Muscle of arm (tissue), 12 donors: Measurements from ENCODE around the gene CNIH2. TPM values are rescaled to one million over a fixed set of nuclear protein-coding genes. Genes with fewer than 3 reads are reported as not detected.
A peak's percentile ranks its signal among the peaks of the same experiment; 100 is the strongest.
"Not testable (repeated sequence)": the region's sequence is repeated elsewhere in the genome, so short reads cannot be mapped to it uniquely, and the experiment has no call there.

Experiments used
- DNase-seq: peaks from one replicate; pipeline ENCODE4 v3.0.0-alpha.2; 2013
- polyA plus RNA-seq, 12 donors: library from polyadenylated mRNA; unstranded; fragments of 120-200 nt; gene quantifications; one replicate each; pipeline ENCODE4 v1.2.1, GENCODE V29; 2013; ENCODE audit not compliant: insufficient read length in 12 of 12

The CNIH2 gene
- polyA plus RNA-seq, 12 donors, result 1.6 to 9.4 (median 4.7) TPM; not detected in 1

DNA sequence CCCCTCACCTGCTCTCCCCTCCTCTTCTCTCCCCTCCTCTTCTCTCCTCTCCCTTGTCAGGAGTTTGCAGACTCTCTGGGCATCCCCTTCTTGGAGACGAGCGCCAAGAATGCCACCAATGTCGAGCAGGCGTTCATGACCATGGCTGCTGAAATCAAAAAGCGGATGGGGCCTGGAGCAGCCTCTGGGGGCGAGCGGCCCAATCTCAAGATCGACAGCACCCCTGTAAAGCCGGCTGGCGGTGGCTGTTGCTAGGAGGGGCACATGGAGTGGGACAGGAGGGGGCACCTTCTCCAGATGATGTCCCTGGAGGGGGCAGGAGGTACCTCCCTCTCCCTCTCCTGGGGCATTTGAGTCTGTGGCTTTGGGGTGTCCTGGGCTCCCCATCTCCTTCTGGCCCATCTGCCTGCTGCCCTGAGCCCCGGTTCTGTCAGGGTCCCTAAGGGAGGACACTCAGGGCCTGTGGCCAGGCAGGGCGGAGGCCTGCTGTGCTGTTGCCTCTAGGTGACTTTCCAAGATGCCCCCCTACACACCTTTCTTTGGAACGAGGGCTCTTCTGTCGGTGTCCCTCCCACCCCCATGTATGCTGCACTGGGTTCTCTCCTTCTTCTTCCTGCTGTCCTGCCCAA lies 1.9 kb upstream of the CNIH2 start:
- DNase-seq, result no peak

DNA sequence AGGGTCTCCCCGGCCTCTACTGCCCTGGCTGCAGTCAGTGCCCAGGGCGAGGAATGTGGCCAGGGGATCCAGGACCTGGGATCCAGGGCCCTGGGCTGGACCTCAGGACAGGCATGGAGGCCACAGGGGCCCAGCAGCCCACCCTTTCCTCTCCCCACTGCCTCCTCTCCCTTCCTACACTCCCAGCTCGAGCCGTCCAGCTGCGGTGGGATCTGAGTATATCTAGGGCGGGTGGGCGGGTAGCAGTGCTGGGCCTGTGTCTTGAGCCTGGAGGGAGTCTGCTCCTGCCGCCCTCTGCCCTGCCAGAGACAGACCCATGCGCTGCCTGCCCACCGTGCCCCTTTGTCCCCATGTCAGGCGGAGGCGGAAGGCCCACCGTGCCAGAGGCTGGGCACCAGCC lies 1.4 kb upstream of the CNIH2 start:
- DNase-seq, result not testable (repeated sequence)

DNA sequence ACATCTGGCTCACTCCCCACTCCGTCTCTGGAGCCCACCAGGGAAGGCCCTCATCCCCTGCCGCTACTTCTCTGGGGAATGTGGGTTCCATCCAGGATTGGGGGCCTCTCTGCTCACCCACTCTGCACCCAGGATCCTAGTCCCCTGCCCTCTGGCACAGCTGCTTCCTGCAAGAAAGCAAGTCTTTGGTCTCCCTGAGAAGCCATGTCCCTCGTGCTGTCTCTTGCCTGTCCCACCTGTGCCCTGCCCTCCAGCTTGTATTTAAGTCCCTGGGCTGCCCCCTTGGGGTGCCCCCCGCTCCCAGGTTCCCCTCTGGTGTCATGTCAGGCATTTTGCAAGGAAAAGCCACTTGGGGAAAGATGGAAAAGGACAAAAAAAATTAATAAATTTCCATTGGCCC lies 911 bp upstream of the CNIH2 start:
- DNase-seq, result not testable (repeated sequence)

DNA sequence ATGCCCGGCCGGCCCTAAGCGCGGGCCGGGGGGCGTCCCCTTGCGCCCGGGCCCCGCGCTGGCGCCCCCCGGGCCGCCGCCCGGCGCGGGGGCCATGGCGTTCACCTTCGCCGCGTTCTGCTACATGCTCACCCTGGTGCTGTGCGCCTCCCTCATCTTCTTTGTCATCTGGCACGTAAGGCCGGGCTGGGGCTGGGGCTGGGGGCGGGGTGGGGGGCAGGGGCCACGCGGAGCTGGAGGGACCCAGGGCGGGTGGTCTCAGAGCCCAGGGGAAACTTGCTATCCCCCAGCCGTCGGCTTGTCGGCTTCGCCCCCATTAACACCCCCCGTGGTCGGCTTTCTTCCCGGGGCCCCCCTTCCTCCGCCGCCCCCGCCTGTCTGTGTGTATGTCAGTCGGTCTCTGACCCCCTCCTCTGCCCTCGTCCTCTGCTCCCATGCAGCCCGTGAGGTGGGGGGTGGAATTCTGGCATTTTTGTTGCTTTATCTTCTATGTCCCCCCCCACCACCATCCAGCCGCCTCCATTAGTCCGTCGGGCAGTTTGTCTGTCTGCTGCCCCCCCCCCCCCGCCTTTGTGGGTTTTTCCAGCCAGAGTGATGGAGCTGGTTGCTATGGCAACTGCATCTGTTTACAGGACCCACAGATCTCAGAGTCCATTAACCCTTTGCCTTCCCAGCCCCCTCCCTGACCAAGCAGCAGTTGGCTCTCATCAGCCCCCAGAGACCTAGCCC lies 552 bp downstream of the CNIH2 start:
- no peak for DNase-seq

DNA sequence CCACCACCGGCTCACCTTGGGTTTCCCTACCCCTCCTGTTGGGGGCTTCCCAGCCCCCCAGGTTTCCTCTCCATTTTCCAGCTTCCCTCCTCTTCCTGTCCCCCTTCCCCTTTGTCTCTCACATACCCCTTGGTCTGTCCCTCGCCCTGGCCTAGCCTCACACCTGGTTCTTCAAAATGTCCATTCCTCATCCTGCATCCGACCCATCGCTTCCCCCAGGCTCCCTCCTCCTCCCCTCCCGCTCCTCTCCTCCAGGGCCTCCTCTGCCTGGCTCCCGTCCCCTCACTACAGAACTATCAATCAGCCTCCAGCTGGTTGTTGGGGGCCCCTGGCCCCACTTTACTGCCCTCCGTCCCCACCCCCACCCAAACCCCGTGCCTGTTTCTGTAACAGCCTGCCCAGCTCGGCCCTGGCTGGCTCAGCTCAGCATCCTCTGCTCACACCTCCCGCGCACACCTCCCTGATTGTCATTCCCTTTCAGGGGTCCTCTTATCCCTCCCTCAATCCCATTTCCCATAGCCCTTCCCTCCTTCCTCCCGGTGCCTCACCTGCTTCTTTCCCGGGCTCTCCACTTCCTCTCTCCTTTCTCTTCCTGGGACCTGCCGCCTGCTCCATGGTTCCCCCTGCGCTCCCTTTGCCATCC lies 1.2 kb downstream of the CNIH2 start:
- no peak for DNase-seq

DNA sequence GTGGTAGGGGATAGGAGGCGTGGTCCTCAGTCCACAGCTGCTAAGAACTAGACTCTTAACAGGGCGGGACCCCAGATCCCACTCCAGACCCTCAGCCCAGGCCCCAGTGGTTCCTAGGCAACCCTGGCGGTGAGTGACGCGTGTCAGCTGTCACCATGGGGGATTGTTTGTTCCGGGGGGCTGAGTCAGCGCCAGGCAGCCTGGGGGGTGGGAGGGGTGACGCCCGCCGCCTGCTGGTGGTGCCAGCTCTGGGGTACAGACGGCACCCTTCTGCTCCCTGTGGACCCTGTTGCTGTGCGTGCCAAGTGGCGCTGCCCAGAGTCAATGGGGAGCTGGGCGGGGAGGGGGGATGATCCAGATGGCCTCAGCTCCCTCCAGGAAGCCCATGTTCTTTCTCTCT lies 2.5 kb downstream of the CNIH2 start:
- DNase-seq, result no peak

DNA sequence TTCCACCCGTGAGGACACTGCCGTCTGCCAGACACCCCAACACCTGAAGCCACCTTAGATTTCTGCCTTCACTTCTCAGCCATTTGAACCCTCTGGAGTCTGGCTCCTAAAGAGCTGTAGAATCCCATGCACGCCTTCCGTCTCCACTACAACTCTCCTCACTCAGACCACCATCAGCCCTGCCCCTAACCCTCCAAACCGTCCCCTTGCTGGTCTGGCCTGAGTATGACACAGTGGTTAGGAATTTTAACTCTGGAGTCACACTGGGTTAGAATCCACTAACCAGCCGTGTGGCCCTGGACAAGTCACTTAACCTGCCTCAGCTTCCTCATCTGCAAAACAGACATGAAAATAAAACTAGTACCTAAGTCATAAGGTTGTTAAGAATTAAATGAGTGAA lies 3.0 kb downstream of the CNIH2 start:
- no peak for DNase-seq

DNA sequence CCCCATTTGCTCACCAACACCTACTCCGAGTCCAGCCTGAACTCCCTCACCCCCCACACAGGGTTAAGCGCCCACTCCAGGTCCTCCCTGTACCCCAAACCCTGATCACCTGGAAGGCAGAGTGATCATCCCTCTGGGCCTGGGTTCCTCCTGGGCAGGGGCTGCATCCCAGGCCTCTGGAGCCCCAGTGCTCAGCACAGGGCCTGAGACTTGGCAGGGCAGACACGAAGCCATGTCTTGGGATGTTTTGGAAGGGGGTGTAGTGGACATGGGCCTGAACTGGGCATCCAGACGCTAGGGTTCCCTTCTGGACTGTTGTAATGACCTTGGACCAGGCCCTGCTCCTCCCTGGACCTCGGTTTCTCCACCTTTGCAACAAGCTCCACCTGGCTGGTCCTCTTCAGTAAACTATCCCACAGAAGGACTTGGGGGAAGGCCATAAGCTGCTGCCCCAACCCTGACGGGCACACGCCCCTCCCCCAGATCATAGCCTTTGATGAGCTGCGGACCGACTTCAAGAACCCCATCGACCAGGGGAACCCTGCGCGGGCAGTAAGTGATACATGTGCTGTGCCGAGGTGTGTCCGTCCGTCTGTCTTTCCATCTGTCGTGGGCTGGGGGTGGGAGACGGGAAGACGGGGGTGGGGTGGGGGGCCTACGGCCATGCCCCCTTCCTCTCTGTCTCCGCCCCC lies 3.9 kb downstream of the CNIH2 start:
- DNase-seq, result no peak

DNA sequence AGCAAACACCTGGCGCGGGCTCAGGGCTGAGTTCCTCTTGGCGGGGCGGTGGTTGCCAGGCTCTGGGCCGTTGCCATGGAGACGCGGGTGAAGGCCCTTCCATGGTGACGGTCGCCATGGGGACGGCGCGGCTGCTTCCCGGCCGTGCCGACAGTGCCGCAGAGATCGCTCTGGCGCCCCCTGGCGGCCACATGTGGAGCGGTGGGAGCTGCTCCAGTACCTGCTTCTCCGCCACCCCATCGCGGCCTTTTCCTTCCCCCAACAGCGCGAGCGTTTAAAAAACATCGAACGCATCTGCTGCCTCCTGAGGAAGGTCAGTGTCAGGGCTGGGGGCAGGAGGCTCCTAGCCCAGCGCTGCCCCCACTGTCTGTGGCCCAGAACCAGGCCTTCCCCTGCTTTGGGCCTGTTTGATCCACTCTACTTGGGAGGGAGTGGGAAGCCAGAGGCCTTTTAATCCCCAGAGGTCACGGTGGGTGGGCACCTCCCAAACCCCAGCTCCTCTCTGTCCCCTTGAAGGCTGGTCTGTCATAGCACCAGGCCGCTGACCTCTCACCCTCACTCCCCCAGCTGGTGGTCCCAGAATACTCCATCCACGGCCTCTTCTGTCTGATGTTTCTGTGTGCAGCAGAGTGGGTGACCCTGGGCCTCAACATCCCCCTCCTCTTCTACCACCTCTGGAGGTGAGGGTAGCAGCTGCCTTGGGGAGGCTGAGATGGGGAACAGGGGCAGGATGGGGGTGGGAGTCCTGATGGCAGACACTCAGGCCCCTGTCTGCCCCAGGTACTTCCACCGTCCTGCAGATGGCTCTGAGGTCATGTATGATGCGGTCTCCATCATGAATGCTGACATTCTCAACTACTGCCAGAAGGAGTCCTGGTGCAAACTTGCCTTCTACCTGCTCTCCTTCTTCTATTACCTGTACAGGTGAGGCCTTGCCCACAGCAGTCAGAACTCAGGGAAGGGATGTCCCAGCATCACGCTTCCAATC lies 4.8 kb downstream of the CNIH2 start:
- peak; percentile 94 for DNase-seq

DNA sequence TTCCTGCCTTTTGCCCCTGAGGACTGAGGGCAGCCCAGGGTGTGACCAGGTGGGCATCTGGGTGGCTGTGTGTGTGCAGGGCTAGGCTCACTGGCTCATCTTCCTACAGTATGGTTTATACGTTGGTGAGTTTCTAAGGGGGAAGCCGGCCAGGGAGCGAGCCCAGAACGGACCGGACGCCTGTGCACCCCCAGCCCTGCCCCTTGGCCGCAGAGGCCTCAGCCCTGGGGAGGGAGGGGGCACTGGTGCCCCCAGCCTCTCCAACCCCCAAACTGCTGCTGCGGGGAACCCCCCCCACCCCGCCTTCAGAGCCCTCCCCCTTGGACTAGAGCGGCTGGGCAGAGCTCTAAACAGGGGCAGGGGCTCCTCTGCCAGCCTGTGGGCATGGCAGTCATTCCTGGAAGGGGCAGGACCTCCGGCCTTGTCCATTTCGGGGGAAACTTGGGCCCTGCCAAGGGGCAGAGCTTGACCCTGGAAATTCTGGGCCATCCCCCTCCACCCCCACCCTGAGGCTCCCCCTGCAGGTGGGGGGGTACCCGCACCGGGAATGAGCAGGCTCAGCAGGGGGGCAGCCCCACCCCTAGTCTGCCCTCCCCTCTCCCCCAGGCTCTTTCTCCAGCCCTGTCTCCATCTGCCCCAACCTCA lies 5.6 kb downstream of the CNIH2 start:
- no peak for DNase-seq

DNA sequence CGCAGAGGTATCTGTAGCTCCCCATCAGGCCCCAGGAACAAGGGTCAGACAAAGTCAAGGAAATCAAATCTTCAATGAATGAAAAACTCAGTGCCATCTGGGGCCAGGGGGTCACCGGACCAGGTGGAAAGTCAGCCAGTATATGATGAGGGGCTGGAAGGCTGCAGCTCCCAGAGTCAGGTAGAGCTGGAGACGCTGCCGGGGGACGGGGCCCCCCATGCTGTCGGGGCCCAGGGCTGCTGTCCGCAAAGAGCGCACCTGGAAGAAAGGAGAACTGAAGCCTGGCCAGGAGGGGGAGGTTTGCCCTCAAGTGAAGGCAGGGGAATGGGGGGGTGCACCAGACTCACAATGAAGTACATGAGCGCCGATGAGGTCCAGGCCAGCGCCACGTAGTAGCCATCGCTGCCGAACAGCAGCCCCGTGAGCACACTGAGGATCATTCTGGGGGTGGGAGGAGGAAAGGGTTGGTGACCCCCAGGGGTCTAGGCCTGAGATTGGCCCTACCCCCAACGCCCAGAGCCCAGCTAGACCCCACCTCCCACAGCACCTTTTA lies 6.6 kb downstream of the CNIH2 start:
- DNase-seq, result no peak

DNA sequence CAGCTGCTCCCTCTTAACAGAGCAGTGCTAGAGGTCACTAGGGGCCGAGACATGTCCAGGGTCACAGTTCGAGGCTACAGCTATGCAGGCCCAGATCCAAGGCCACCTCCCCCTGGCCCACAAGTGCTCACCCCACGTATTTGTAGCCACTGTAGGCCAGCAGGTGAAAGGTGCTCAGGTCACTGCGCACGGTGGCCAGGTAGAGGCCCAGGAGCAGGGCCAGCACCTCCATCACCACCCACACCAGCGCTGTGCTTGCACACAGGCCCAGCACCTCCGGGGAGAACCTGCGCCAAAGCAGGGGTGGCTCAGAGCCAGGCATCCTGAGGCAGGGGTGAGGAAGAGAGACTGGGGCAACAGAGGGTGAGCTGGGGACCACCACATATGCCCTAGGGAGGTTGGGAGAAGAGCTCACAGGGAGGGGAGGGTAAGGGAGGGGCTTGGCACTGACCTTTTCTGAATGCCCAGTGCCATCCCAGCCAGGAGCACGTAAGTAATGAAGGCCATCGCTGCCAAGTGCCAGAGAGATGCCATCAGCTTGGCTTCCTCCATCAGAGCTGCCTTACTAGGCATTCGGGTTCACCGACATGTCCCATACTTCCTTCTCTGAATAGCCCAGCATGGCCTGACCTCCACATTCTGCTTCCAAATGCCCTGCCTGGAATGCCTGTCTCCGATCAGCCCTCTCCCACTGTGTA lies 7.4 kb downstream of the CNIH2 start:
- DNase-seq, result no peak

DNA sequence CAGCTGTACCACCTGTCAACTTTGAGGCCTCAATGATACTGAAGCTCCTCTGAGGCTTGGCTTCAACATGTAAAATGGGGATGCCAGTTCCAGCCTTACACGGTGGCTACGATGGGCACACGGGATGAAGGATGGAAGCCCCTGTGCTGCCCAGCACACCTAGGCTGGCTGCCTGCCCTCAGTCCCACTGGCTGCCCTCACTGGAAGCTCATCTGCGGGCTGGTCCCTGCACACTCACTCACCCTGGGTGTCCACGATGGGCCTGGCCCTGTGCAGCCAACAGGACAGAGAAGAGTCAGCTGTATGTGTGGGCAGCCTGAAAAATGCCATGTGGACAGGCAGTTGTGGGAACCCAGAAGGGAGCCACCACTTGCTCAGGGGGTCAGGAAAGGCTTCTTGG lies 8.7 kb downstream of the CNIH2 start:
- DNase-seq, result no peak

DNA sequence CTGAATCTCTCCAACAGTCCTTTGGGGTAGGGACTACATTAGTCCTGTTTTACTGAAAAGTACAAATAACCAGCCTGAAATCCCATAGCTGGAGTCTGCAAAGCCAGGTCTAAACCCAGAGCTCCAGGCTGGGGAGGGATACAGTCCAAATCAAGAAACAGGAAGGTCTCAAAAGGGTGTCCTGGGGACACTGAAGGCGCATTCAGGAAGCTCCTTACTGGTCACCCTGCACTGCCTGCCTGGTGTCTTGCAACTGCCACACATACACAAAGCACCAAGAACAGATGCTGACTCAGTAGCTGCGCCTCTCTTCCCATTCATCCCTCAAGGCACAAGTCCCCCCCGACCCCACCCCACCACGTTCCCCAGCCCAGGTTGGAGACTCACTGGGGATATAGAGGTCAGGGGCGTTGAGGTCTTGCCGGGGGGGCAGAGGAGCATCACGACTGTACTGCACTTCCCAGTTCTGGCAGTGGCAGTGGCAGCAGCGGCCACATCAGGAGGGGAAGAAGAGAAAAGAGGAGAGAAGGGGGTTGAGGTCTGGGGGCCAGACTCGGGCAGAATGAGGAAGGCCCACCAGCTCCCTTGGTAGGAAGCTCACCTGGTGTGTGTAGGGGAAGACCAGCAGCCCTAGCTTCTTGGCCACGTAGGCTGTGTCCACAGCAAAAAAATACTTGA lies 9.4 kb downstream of the CNIH2 start:
- DNase-seq, result no peak

DNA sequence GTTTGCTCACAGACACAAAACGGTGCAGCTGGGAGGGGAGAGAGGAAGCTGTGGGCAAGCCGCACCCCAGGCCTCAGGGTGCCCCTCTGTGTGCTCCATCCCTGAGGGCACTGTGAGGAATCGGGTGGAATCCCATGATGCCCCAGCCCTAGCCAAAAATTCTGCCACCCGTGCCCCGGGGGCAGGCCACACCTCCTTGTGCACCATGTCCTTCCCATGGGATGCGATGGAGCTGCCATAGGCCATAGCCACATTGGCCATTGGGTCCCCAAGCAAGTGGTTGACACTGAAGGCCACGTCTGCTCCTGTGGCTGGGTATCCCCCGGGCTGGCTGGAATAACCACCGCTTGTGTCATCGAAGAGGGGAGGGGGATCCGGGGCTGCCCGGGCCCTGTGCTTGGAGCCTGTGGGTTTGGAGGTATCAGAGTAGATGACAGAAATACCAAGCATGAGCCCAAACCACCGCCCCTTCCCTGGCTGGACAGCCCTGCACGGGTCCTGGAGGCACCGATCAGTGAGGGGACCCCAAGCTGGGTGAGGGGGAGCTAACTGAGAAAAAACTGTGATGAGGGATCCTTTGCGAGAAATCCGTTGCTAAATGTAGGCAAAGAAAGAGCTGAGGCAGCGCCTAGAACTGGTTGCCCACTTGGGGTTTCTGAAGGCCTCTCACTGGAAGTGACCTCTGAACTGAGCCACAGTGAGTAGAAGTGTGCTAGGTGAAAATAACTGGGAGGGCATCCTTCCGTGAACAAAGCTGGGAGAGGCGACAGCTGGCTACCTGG lies 10.1 kb downstream of the CNIH2 start:
- DNase-seq, result no peak

DNA sequence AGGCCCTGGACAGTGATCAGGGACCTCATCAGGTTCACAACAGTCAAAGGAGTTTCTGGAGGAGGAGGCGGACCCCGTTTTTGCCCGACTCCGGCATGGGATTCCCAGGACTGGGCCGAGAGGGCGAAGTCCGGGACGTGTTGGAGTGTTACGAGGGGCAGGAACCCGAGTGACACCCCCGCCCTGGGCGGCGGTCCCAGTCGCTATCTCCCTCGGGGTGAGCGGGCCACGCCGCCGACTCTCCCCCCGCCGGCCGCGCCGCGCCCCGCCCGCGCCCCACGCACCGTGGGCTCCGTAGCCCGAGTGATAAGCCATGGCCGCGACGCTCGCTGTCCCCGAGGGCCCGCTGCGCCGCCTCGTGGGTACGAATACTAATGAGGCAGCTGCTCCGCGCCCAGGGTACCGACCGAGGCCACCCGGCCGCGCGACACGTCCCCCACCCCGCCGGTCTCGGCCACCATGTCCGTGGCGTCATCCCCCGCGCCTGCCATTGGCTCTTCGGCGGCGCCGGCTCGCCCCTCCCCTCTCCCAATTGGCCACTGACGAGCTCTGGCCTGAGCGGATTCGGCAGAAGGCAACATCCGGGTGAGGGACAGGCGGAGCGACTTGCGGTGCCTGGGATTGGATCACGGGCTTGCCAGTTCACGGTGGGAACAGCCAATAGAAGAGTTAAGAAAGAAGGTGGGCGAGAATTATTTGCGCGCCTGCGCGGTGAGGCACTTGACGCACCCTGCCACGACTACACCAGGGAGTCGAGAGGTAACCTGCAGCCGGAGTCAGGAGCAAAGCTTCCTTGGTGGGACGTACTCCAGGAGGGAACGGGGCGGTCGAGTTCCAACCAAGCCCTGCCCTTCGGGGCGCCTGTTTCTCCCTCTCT lies 10.9 kb downstream of the CNIH2 start, which contains the start of gene YIF1A:
Gene YIF1A (minus strand): TSS at position 473 of the 877 bp plus-strand sequence. CDS start 158 bp downstream, at position 315.
- peak; percentile 99 for DNase-seq
